ENCODE results near the gene CBR1. TPM values are rescaled to one million over a fixed set of nuclear protein-coding genes. Genes with fewer than 3 reads are reported as not detected.
A peak's percentile ranks its signal among the peaks of the same experiment; 100 is the strongest.

Gene CBR1
- total and polyA plus RNA-seq, 2 experiments from 2014 or later: 45.1 to 60.8 TPM

- DNase-seq (ENCODE audit: low read depth in 1 of 2, low spot score in 1 of 2): peak; percentile 29 to 58
- no peak overlapping the region for H3K4me3 ChIP-seq
- TF ChIP-seq CTCF (IDR thresholded peaks at IDR 0.05; ENCODE audit: low read depth, low read length): no peak
Observed at GRCh38 chr21:36027347-36027746, 42.5 kb upstream of the CBR1 start.

GRCh38 chr21:36028127-36029069 is 41.4 kb upstream of the CBR1 start:
- Histone ChIP-seq H3K36me3 (no peaks in the 10 kb centered on the region), H3K9me3 (ENCODE audit: low read depth) (no peaks in the 10 kb centered on the region), H3K27ac (no peak overlapping the region), H3K4me1 (ENCODE audit: low read depth) (peaks cover 5% of the 10 kb centered on the region), H3K4me3 (no peak overlapping the region), H3K27me3 (peaks cover 10% of the 10 kb centered on the region)
- TF ChIP-seq CTCF (IDR thresholded peaks at IDR 0.05; ENCODE audit: low read depth, low read length): peak; percentile 95
- DNase-seq (ENCODE audit: low read depth in 1 of 2, low spot score in 1 of 2): peak; percentile 74 to 85

More at GRCh38 chr21:36027347-36027746, 42.5 kb upstream of the CBR1 start:
- H3K36me3 ChIP-seq: no peaks in the 10 kb centered on the region
- H3K9me3 ChIP-seq (ENCODE audit: low read depth): no peaks in the 10 kb centered on the region
- H3K4me1 ChIP-seq (ENCODE audit: low read depth): peaks cover 10% of the 10 kb centered on the region
- peaks cover 7% of the 10 kb centered on the region for H3K27me3 ChIP-seq
- no peak overlapping the region for H3K27ac ChIP-seq

GRCh38 chr21:36029309-36029708 is 40.5 kb upstream of the CBR1 start:
- Histone ChIP-seq H3K27me3 (peaks cover 11% of the 10 kb centered on the region), H3K9me3 (ENCODE audit: low read depth) (no peaks in the 10 kb centered on the region), H3K4me1 (ENCODE audit: low read depth) (peaks cover 5% of the 10 kb centered on the region), H3K36me3 (no peaks in the 10 kb centered on the region), H3K4me3 (no peak overlapping the region), H3K27ac (no peak overlapping the region)
- no peak for DNase-seq (ENCODE audit: low read depth in 1 of 2, low spot score in 1 of 2)
- no peak for TF ChIP-seq CTCF (IDR thresholded peaks at IDR 0.05; ENCODE audit: low read depth, low read length)

- no peak overlapping the region for H3K27ac ChIP-seq
- peaks cover 7% of the 10 kb centered on the region for H3K27me3 ChIP-seq
- H3K4me3 ChIP-seq: no peak overlapping the region
- no peak for TF ChIP-seq CTCF (IDR thresholded peaks at IDR 0.05; ENCODE audit: low read depth, low read length)
- H3K4me1 ChIP-seq (ENCODE audit: low read depth): peaks cover 15% of the 10 kb centered on the region
- no peaks in the 10 kb centered on the region for H3K9me3 ChIP-seq (ENCODE audit: low read depth)
- H3K36me3 ChIP-seq: no peaks in the 10 kb centered on the region
- DNase-seq (ENCODE audit: low read depth in 1 of 2, low spot score in 1 of 2): peak in 1 of 2 donors; percentile 26
Observed at GRCh38 chr21:36030581-36031189, 39.1 kb upstream of the CBR1 start.

- peaks cover 7% of the 10 kb centered on the region for H3K27me3 ChIP-seq
- peaks cover 17% of the 10 kb centered on the region for H3K4me1 ChIP-seq (ENCODE audit: low read depth)
- H3K36me3 ChIP-seq: peaks cover under 1% of the 10 kb centered on the region
- no peak overlapping the region for H3K4me3 ChIP-seq
- TF ChIP-seq CTCF (IDR thresholded peaks at IDR 0.05; ENCODE audit: low read depth, low read length): no peak
- no peaks in the 10 kb centered on the region for H3K9me3 ChIP-seq (ENCODE audit: low read depth)
- no peak overlapping the region for H3K27ac ChIP-seq
- no peak for DNase-seq (ENCODE audit: low read depth in 1 of 2, low spot score in 1 of 2)
Observed at GRCh38 chr21:36032647-36033406, 37.0 kb upstream of the CBR1 start.
